Effector memory CD4-positive, alpha-beta T cell (primary cell): ENCODE results near the gene SYCE3.

Experiments used
- DNase-seq, 3 donors: peaks; one replicate each; pipeline ENCODE4 v3.0.0-alpha.2; 2020
- H3K27ac ChIP-seq: 2 replicates; pipeline ENCODE4 v1.7.0; 2013; ENCODE audit warnings: mild to moderate bottlenecking, low read length, moderate library complexity; ENCODE audit not compliant: insufficient read depth, poor library complexity, severe bottlenecking
- H3K27me3 ChIP-seq: replicated peaks from 2 replicates; pipeline ENCODE4 v1.7.0; 2013; ENCODE audit warnings: mild to moderate bottlenecking, low read length; ENCODE audit not compliant: insufficient read depth, control insufficient read depth, poor library complexity, severe bottlenecking
- H3K36me3 ChIP-seq: 2 replicates; pipeline ENCODE4 v1.7.0; 2013; ENCODE audit warnings: mild to moderate bottlenecking, low read length, moderate library complexity; ENCODE audit not compliant: control insufficient read depth, insufficient read depth
- H3K4me1 ChIP-seq: 2 replicates; pipeline ENCODE4 v1.7.0; 2013; ENCODE audit warnings: low read length, mild to moderate bottlenecking; ENCODE audit not compliant: control insufficient read depth, insufficient read depth, poor library complexity, severe bottlenecking
- H3K4me3 ChIP-seq: 2 replicates; pipeline ENCODE4 v1.7.0; 2013; ENCODE audit warnings: low read length, low read depth, mild to moderate bottlenecking; ENCODE audit not compliant: insufficient read depth, poor library complexity, severe bottlenecking
- H3K9me3 ChIP-seq: 2 replicates; pipeline ENCODE4 v1.7.0; 2013; ENCODE audit warnings: mild to moderate bottlenecking, low read length, moderate library complexity; ENCODE audit not compliant: control insufficient read depth

Gene SYCE3

GRCh38 chr22:50503475-50504145 is 59.1 kb downstream of the SYCE3 start:
- H3K9me3 ChIP-seq, result no peaks in the 10 kb centered on the region
- H3K4me1 ChIP-seq, result peaks cover 21% of the 10 kb centered on the region
- H3K27ac ChIP-seq, result no peak overlapping the region
- H3K4me3 ChIP-seq, result no peak overlapping the region
- peaks cover 33% of the 10 kb centered on the region for H3K36me3 ChIP-seq
- DNase-seq, result no peak
- H3K27me3 ChIP-seq, result no peaks in the 10 kb centered on the region

- no peak overlapping the region for H3K27ac ChIP-seq
- no peak overlapping the region for H3K4me3 ChIP-seq
Measured at GRCh38 chr22:50502628-50503474, 59.9 kb downstream of the SYCE3 start.

GRCh38 chr22:50502096-50502495 is 60.6 kb downstream of the SYCE3 start:
- Histone ChIP-seq H3K36me3 (peaks cover 33% of the 10 kb centered on the region), H3K27me3 (no peaks in the 10 kb centered on the region), H3K4me1 (peaks cover 18% of the 10 kb centered on the region), H3K4me3 (no peak overlapping the region), H3K27ac (no peak overlapping the region), H3K9me3 (no peaks in the 10 kb centered on the region)
- DNase-seq, result no peak

More at GRCh38 chr22:50502628-50503474, 59.9 kb downstream of the SYCE3 start:
- Histone ChIP-seq H3K27me3 (no peaks in the 10 kb centered on the region), H3K4me1 (peaks cover 19% of the 10 kb centered on the region), H3K9me3 (no peaks in the 10 kb centered on the region), H3K36me3 (peaks cover 33% of the 10 kb centered on the region)
- DNase-seq, result no peak
